GM21737 (cell line): ENCODE measurements around the gene ULBP2.
"Not testable (repeated sequence)": the region's sequence is repeated elsewhere in the genome, so short reads cannot be mapped to it uniquely, and the experiment has no call there.

ENCODE experiments used
- ATAC-seq: cut with Tn5 transposase; IDR thresholded peaks from one replicate; pipeline ENCODE4 v1.9.1; 2021; ENCODE audit warnings: mild to moderate bottlenecking, moderate library complexity; ENCODE audit not compliant: unreplicated experiment

ULBP2 gene

DNA sequence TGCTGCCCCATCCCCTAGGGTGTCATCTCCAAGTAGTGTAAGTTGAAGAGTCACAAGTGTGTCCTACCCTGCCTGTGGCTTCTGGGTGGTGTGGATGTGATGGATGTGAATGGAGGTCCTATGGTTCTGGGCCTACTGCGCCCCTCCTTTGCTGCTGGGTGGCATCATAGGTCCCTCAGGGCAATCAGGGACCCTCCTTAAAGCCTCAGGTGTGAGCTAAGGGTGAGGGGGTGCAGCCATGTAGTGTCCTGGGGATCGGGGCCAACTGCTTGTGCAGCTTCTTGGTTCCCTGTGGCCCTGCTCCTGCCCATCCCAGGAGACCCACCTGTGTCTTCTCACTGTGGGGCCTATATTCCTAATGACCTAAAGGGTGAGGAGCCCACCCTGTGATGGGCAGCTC is 24.5 kb downstream of the ULBP2 start:
- not testable (repeated sequence) for ATAC-seq

DNA sequence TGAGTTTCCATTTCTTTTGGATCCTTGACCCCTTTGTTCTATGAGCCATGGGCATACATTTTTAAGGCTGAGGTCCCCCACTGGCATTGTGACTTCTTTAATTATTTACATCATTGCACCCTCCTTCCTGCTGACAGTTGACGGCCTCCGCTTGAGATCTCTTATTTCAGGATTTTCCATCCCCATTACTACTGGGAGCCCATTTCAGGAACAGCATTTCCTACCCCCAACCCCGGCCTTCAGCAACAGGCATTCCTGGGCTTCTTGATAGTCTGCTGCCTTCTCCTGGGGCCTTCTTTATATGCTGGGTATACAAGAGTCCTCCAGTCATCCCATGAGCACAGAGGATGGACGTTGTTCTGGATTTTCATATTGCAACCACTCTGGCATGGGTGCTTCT is 25.8 kb downstream of the ULBP2 start:
- ATAC-seq, result no peak

GRCh38 chr6:149967999-149968398 is 26.2 kb downstream of the ULBP2 start:
- not testable (repeated sequence) for ATAC-seq

DNA sequence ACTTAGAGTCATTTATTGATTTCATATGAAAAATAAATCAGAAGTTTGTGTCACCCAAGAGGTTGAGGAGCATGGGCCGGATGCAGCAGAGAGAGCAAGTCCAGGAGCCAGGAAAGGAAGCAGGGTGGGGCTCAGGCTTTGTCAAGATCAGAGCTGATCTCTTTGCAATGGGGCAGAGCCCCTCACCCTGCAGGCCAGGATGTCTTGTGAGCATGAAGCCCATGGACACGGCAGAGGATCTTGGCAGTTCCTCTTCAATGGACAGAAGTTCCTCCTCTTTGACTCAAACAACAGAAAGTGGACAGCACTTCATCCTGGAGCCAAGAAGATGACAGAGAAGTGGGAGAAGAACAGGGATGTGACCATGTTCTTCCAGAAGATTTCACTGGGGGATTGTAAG is 27.1 kb downstream of the ULBP2 start:
- ATAC-seq, result not testable (repeated sequence)

DNA sequence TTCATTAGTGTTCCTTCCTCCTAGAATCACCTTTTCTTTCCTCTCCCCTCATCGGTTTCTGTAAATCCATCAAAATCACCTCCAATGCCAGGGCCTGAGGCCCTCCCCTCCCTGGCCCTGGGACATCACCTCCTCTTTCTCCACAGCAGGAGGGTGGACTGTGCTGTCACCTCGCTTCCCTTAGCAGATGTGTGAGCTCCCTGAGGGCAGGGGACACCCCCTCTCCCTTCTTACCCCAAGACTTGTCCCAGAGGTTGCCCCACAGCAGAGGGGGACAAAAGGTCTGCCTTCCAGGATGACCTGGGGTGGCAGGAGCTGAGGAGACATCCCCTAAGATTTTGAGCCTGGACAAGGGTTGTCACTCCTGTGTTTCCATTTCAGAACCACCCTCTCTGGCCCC is 27.8 kb downstream of the ULBP2 start:
- no peak for ATAC-seq

DNA sequence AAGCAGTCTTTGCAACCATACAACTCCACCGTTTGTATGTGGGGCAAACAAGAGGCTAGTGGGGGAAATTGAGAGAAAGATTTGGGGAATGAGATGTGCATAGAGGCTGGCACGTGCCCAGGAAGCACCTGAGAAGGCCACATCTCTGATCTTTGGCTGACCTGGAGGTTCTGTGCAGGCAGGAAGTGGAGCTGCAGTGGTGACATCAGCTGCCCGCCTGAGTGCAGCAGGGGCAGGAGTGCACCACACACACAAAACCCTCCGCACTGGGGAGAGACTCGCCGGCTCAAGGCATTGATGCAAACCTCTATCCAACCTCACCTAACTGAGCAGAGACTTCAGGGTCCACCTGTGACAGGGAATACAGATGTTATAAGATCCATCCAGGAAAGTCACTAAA is 32.6 kb downstream of the ULBP2 start:
- ATAC-seq, result not testable (repeated sequence)

GRCh38 chr6:149974825-149975224 is 33.0 kb downstream of the ULBP2 start:
- no peak for ATAC-seq

DNA sequence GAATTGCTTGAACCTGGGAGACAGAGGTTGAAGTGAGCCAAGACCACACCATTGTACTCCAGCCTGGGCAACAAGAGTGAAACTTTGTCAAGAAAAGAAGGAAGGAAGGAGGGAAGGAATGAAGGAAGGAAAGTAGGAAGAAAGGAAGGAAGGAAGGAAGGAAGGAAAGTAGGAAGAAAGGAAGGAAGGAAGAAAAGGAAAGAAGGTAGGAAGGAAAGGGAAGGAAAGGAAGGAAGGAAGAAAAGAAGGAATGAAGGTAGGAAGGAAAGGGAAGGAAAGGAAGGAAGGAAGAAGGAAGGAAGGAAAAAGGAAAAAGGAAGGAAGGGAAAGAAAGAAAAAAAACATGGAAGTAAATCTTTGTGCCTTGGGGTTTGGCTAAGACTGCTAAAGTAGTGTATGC is 33.6 kb downstream of the ULBP2 start:
- no peak for ATAC-seq

GRCh38 chr6:149977221-149977620 is 35.4 kb downstream of the ULBP2 start:
- ATAC-seq, result no peak

- ATAC-seq, result no peak
These were observed 36.8 kb downstream of the ULBP2 start for GRCh38 chr6:149978610-149979009.

DNA sequence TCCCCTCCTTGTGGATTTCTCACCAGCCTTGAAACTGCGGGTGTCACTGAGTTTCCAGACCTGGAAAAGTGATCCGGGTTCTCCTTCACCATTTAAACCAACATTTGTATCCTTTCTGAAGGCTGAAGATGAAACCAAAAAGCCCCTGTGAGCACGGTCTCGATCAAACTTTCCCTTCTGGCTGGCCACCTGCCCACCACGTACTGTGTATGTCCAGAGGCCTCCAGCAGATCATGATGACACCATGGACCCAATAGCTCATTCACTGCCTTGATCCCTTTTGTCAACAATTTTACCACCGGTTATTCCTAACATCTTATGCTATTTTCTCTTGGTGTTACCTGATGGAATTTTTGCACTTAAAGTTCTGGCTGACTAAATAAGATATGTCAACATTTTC is 37.5 kb downstream of the ULBP2 start:
- ATAC-seq, result no peak

- ATAC-seq, result no peak
These were observed 41.3 kb downstream of the ULBP2 start for GRCh38 chr6:149983145-149983544.

DNA sequence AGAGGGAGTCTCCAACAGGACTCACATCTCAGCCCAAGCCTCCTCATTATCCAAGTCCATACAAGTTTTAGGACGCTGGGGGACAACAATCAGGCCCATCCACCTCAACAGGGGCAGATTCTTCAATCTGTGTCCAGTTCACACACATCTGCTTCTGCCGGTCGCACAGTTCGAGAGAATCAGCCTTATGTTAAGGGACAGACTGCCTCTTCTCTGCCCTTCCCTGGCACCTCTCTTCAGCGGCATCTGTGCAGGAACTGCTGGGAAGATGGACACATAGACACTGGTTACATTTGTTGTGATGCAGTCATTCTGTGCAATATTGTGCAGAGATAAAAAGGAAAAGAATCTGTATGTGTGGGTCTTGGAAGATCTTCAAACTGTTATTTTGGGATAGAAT is 43.0 kb downstream of the ULBP2 start:
- no peak for ATAC-seq

- ATAC-seq, result no peak
These were observed 43.7 kb downstream of the ULBP2 start for GRCh38 chr6:149985481-149985937.

- ATAC-seq, result no peak
These were observed 45.8 kb downstream of the ULBP2 start for GRCh38 chr6:149987602-149988107.

GRCh38 chr6:149988550-149989346 is 46.9 kb downstream of the ULBP2 start:
- ATAC-seq, result no peak

DNA sequence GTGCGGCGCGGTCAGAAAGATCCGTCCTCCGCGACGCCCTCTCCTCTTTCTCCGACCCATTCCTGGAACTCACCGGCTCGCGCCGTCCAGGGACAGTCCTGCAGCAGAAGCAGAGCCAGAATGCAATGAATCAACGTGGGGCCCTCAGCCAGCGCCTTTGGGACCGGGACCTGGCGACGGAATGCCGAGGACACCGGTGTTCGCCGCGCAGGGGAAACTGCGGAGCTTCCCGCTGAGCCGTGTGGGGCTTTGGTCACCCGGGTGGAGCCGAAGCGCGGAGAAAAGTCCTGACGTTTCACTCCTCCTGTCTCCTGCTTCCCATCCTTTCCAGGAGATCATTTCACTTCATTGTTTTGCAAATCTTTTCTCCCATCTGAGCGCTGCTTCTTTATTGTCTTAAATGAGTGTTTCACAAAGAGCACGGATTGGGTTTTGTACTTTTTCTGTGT is 48.4 kb downstream of the ULBP2 start:
- no peak for ATAC-seq

- no peak for ATAC-seq
These were observed 49.1 kb downstream of the ULBP2 start for GRCh38 chr6:149990661-149991471.

DNA sequence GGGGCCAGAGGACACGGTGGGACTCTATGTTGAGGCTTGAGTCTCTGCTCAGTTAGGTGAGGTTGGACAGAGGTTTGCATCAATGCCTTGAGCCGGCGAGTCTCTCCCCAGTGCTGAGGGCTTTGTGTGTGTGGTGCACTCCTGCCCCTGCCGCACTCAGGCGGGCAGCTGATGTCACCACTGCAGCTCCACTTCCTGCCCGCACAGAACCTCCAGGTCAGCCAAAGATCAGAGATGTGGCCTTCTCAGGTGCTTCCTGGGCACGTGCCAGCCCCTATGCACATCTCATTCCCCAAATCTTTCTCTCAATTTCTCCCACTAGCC is 49.6 kb downstream of the ULBP2 start:
- not testable (repeated sequence) for ATAC-seq

DNA sequence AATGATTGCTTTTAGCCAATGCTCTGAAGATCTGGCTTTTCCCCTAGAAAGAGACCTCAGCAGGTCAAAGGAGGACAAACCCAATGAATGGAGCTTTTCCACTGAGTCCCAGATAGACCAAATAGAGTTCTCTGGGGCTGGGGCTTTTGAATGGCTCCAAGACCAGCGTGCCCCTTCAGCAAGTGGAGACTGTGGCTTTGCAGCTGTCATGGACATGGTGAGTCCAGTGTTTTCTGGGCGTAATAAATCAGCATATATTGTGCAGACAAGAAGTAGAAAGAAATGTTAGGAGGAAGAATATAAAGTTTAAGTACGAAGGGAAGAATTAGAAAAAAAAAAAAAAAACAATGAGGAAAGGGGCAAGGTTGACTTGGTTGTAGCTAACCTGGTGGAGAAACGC is 50.0 kb downstream of the ULBP2 start:
- no peak for ATAC-seq

- ATAC-seq, result no peak
These were observed 53.5 kb downstream of the ULBP2 start for GRCh38 chr6:149995235-149995750.

DNA sequence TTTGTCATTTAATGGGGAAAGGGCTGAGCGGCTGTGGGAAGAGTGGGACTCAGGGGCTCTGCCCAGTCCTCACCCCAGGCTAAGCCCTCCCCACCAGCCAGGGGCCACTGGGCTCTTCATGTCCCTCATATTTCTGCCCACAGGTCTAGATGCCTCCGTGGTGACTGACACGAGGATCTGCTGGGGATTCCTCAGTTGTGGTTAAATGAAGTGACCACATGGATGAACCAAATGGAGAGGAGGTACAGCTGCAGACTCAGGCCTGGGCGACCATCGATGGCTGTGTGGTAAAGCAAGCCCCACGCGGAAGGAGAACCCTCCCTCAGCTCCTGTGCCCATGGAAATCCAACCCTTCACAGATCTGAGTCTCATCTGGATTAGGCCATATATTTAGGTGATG is 54.2 kb downstream of the ULBP2 start:
- no peak for ATAC-seq
